Measurements from ENCODE around the gene UNC13B.

- no peak for TF ChIP-seq REST (IDR thresholded peaks at IDR 0.05; ENCODE audit: low read depth)
- no peak for TF ChIP-seq TCF12 (IDR thresholded peaks at IDR 0.05; ENCODE audit: low read depth)
- TF ChIP-seq TAF1 (IDR thresholded peaks at IDR 0.05; ENCODE audit: low read depth), result no peak
- TF ChIP-seq EP300 (IDR thresholded peaks at IDR 0.05; ENCODE audit: borderline replicate concordance), result no peak
- TF ChIP-seq CEBPB (IDR thresholded peaks at IDR 0.05), result no peak
- no peak for TF ChIP-seq ZBTB7A (IDR thresholded peaks at IDR 0.05; ENCODE audit: low read depth)
- TF ChIP-seq YY1 (IDR thresholded peaks at IDR 0.05; ENCODE audit: low read depth), result no peak
- no peak for TF ChIP-seq USF1 (IDR thresholded peaks at IDR 0.05)
These were observed 111.2 kb downstream of the UNC13B start for GRCh38 chr9:35272989-35273388.
